K562 (cell line): Measurements from ENCODE around the gene NT5C. TPM values are rescaled to one million over a fixed set of nuclear protein-coding genes. Genes with fewer than 3 reads are reported as not detected.

Experiments used
- ATAC-seq: fragments of 200-7000 bp; cut with Tn5 transposase; 3 replicates; pipeline ENCODE4 v1.9.1; 2020; ENCODE audit warnings: moderate library complexity
- BruUV-seq: library from RNA; stranded (reverse); fragments of 400-500 nt; replicated peaks from 2 replicates; lab custom pipeline; 2021; lab: Mats Ljungman, UMichigan
- CTCF ChIA-PET: fragments of 300-600 bp; formaldehyde crosslinking; extraction: SDS; loops from one replicate; lab custom pipeline; 2021; ENCODE audit warnings: low intra/inter-chr PET ratio; lab: Yijun Ruan, JAX
- POLR2A ChIA-PET: fragments of 300-600, 350-650 bp; sonication (Branson Sonifier 250); formaldehyde crosslinking; extraction: SDS; loops from one replicate; lab custom pipeline; 2021; ENCODE audit warnings: antibody characterized with exemption, inconsistent platforms; lab: Yijun Ruan, JAX
- DNase-seq, 4 experiments: peaks; one replicate each; pipeline versions ENCODE4 v3.0.0 to v3.0.0-alpha.2; 2011 to 2018; ENCODE audit warnings: low spot score in 3 of 4, mixed read lengths in 3 of 4; ENCODE audit errors: extremely low read depth in 1 of 4
- FAIRE-seq: peaks from 2 replicates; lab custom pipeline; 2011; peaks lifted over from hg19 to GRCh38; lab: Jason Lieb, UNC
- H2AFZ ChIP-seq: 2 replicates; pipeline ENCODE4 v1.6.0; 2011; ENCODE audit warnings: low read depth, low read length, control low read depth, inconsistent platforms
- H3K27ac ChIP-seq: fragments of 200-600 bp; 3 replicates; pipeline ENCODE4 v1.8.0; 2011; ENCODE audit warnings: low read depth, mild to moderate bottlenecking, control low read depth, inconsistent platforms, low read length, moderate library complexity, mixed read lengths; ENCODE audit errors: extremely low read depth
- H3K27me3 ChIP-seq, 2 experiments: fragments of 300-600 bp in 1 of 2; 2 replicates in 1 of 2; 3 replicates in 1 of 2; pipeline versions ENCODE4 v1.6.0 to v1.8.0; 2011; ENCODE audit warnings: inconsistent platforms in 2 of 2, low read length in 2 of 2, mild to moderate bottlenecking in 1 of 2, mixed read lengths in 1 of 2, moderate library complexity in 1 of 2; ENCODE audit not compliant: control insufficient read depth in 2 of 2, insufficient read depth in 2 of 2
- H3K36me3 ChIP-seq: fragments of 300-600 bp; 3 replicates; pipeline ENCODE4 v1.8.0; 2011; ENCODE audit warnings: mild to moderate bottlenecking, low read length, inconsistent platforms; ENCODE audit not compliant: control insufficient read depth, insufficient read depth
- H3K4me1 ChIP-seq, 2 experiments: fragments of 200-600 bp in 1 of 2; replicated peaks in 1 of 2; 2 replicates in 1 of 2; 3 replicates in 1 of 2; pipeline versions ENCODE4 v1.5.1 to v1.8.0; 2011; ENCODE audit warnings: inconsistent platforms in 2 of 2, low read length in 2 of 2, mild to moderate bottlenecking in 1 of 2, mixed read lengths in 1 of 2, moderate library complexity in 1 of 2; ENCODE audit not compliant: control insufficient read depth in 2 of 2, insufficient read depth in 2 of 2
- H3K4me2 ChIP-seq: 2 replicates; pipeline ENCODE4 v1.6.1; 2011; ENCODE audit warnings: low read length, control low read depth, inconsistent platforms, mixed read lengths; ENCODE audit not compliant: insufficient read depth
- H3K4me3 ChIP-seq: fragments of 200-600 bp; sonication (generic), shearing (Covaris generic); 2 replicates; pipeline ENCODE4 v1.5.1; 2016; ENCODE audit warnings: control low read depth, inconsistent platforms
- H3K79me2 ChIP-seq: fragments of 200-600 bp; 3 replicates; pipeline ENCODE4 v1.8.0; 2011; ENCODE audit warnings: low read length, inconsistent platforms; ENCODE audit not compliant: control insufficient read depth, insufficient read depth
- H3K9ac ChIP-seq, 2 experiments: 2 replicates each; pipeline versions ENCODE4 v1.6.0 to v1.6.1; 2011; ENCODE audit warnings: low read depth in 2 of 2, low read length in 2 of 2, control low read depth in 1 of 2, inconsistent platforms in 1 of 2, mild to moderate bottlenecking in 1 of 2, mixed read lengths in 1 of 2; ENCODE audit not compliant: insufficient read depth in 1 of 2
- H3K9me1 ChIP-seq: one replicate; pipeline ENCODE4 v1.6.0; 2011; ENCODE audit warnings: inconsistent platforms, mild to moderate bottlenecking, low read length, moderate library complexity; ENCODE audit not compliant: control insufficient read depth, insufficient read depth
- H3K9me3 ChIP-seq: replicated peaks from 2 replicates; pipeline ENCODE4 v1.5.1; 2011; ENCODE audit warnings: low read depth, low read length, inconsistent platforms; ENCODE audit not compliant: control insufficient read depth, insufficient read depth
- H4K20me1 ChIP-seq: replicated peaks from 2 replicates; pipeline ENCODE4 v1.6.1; 2011; ENCODE audit warnings: low read length, inconsistent platforms, mixed read lengths; ENCODE audit not compliant: control insufficient read depth, insufficient read depth
- ARID3B ChIP-seq: fragments of 250-450 bp; sonication (Bioruptor Pico); IDR thresholded peaks from 2 replicates; pipeline ENCODE4 v1.4.0; 2020; ENCODE audit warnings: borderline replicate concordance
- BRCA1 ChIP-seq, 2 experiments: fragments of 450-650 bp in 1 of 2; sonication (generic) in 1 of 2; formaldehyde crosslinking in 1 of 2; IDR thresholded peaks; 2 replicates each; pipeline versions ENCODE4 v1.5.0 to v1.6.1; 2017 to 2020; ENCODE audit warnings: mild to moderate bottlenecking in 1 of 2, missing genetic modification reagents in 1 of 2
- HMG20A ChIP-seq: fragments of 450-650 bp; formaldehyde crosslinking; conservative IDR thresholded peaks from 2 replicates; pipeline ENCODE4 v1.4.0; 2020; ENCODE audit warnings: mild to moderate bottlenecking, mixed read lengths
- KAT7 ChIP-seq: sonication (generic); formaldehyde crosslinking; IDR thresholded peaks from 2 replicates; pipeline ENCODE4 v1.8.0; 2022; ENCODE audit warnings: missing genetic modification reagents, mild to moderate bottlenecking, borderline replicate concordance
- MCM3 ChIP-seq: fragments of 450-650 bp; IDR thresholded peaks from 2 replicates; pipeline ENCODE4 v1.6.1; 2016
- TAF15 ChIP-seq: fragments of 200-400 bp; formaldehyde crosslinking; IDR thresholded peaks from 2 replicates; pipeline ENCODE4 v1.6.1; 2017; ENCODE audit warnings: mild to moderate bottlenecking, low read depth, low read length, moderate library complexity
- TAF9B ChIP-seq: fragments of 450-650 bp; IDR thresholded peaks from 2 replicates; pipeline ENCODE4 v1.6.1; 2018; ENCODE audit warnings: mild to moderate bottlenecking; ENCODE audit not compliant: partially characterized antibody
- ZBED1 ChIP-seq: IDR thresholded peaks from 2 replicates; pipeline ENCODE4 v1.6.1; 2014
- ZNF23 ChIP-seq: fragments of 250-450 bp; sonication (Bioruptor Pico); IDR thresholded peaks from 2 replicates; pipeline ENCODE4 v1.4.0; 2020; ENCODE audit warnings: mild to moderate bottlenecking
- WGBS: fragments of 100-300 bp; shearing (Covaris generic); methylation state at CpG from one replicate; pipeline ENCODE4 v1.1.6; 2016; ENCODE audit warnings: low coverage, mixed read lengths; ENCODE audit not compliant: insufficient coverage; ENCODE audit errors: missing lambda C conversion rate; 5-methylcytosine and 5-hydroxymethylcytosine counted together
- in situ Hi-C: fragments of 300-500 bp; cut with MboI; formaldehyde crosslinking; loops from 4 replicates; pipeline ENCODE4 v1.15.0; 2018; ENCODE audit warnings: inconsistent platforms, mixed read lengths
- intact Hi-C: fragments of 100-400 bp; cut with micrococcal nuclease; formaldehyde crosslinking; loops from 2 replicates; pipeline ENCODE4 v1.14.2; 2022
- polyA plus RNA-seq, 8 experiments: library from polyadenylated mRNA; depleted of rRNA in 4 of 8; stranded (reverse) in 5 of 8; unstranded in 3 of 8; fragments of >200 nt; fragmentation: Nextera tagmentation in 2 of 8; fragmentation: Illumina TruSeq in 1 of 8; extraction: Ambion mirVana in 2 of 8; extraction: Trizol in 1 of 8; gene quantifications; 2 replicates each; pipeline versions ENCODE4 v1.2.1 to v1.2.3, GENCODE V29; 2011 to 2014; ENCODE audit warnings: inconsistent platforms in 1 of 8, missing spikeins in 1 of 8
- total RNA-seq, 7 experiments: library from RNA; depleted of rRNA in 6 of 7; stranded (reverse); fragments of >200 nt in 6 of 7; fragmentation: Illumina TruSeq in 2 of 7; extraction: Trizol in 2 of 7; gene quantifications; 2 replicates each; pipeline versions ENCODE4 v1.2.1 to v1.2.3, GENCODE V29; 2011 to 2021; ENCODE audit warnings: low replicate concordance in 1 of 7
- TF ChIP-seq, protein P1 (sequence below), 2 experiments: fragments of 450-650 bp in 1 of 2; sonication (generic) in 1 of 2; formaldehyde crosslinking in 1 of 2; IDR thresholded peaks in 1 of 2; conservative IDR thresholded peaks in 1 of 2; 2 replicates each; pipeline versions ENCODE4 v1.6.1 to v1.8.1; 2016 to 2023; ENCODE audit warnings: mild to moderate bottlenecking in 2 of 2, moderate library complexity in 2 of 2, inconsistent platforms in 1 of 2, missing genetic modification reagents in 1 of 2

Gene NT5C
- total and polyA plus RNA-seq, 9 of the 15 experiments (the other 6 are each of a cell fraction or from before 2014, with no cell fraction given), result 2.9 to 205 (median 45.0) TPM

GRCh38 chr17:75124819-75125162, 6.8 kb downstream of the NT5C start:
- Histone ChIP-seq H4K20me1 (peaks cover 5% of the 10 kb centered on the region; the same call in 1 of the 2 replicates), H3K27ac (peak overlapping the region; percentile 85), H3K4me3 (no peak overlapping the region), H3K4me2 (peak overlapping the region; percentile 72), H3K79me2 (peaks cover 26% of the 10 kb centered on the region), H3K9me1 (no peaks in the 10 kb centered on the region), H3K4me1 (peaks cover 24 to 28% of the 10 kb centered on the region in 2 experiments), H2AFZ (peak overlapping the region; percentile 83), H3K36me3 (peaks cover 23% of the 10 kb centered on the region; the same call in 2 of the 3 replicates), H3K9me3 (no peaks in the 10 kb centered on the region), H3K9ac (peak overlapping the region; percentile 68 to 87), H3K27me3 (no peaks in the 10 kb centered on the region)
- 35% methylated on average over 4 of the region's 4 CpGs for WGBS
- POLR2A ChIA-PET, result interaction anchor here (0.5 to 7.6 kb wide), 18 partner anchors 8 to 1944 kb away, joined by 3 to 58 read pairs (median 3); partner anchors contain the start of genes ARMC7, JPT1, MIF4GD and SUMO2
- CTCF ChIA-PET, result no interaction called here
- in situ Hi-C loops, result no loop called here
- FAIRE-seq (no peak), ATAC-seq (peak; percentile 54), DNase-seq (no peak)
- intact Hi-C loops, result no loop called here
- BruUV-seq, result no TSS peak
- TF ChIP-seq HMG20A (CRISPR knock-in tag) (no peak), TAF15 (no peak), ZBED1 (no peak), ARID3B (no peak), TAF9B (no peak), MCM3 (no peak), ZNF23 (CRISPR knock-in tag) (no peak), BRCA1 (IDR thresholded peaks at IDR 0.05) (no peak), BRCA1 (CRISPR knock-in tag; IDR thresholded peaks at IDR 0.05) (0 out of 2 replicates have a peak, but pooled peaks have one; percentile 69), KAT7 (CRISPR knock-in tag) (0 out of 2 replicates have a peak, but pooled peaks have one; percentile 28)
- TF ChIP-seq, protein P1, sequence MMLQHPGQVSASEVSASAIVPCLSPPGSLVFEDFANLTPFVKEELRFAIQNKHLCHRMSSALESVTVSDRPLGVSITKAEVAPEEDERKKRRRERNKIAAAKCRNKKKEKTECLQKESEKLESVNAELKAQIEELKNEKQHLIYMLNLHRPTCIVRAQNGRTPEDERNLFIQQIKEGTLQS (IDR thresholded peaks at IDR 0.05), result no peak
- TF ChIP-seq, protein P1 (CRISPR knock-in tag; conservative IDR thresholded peaks at IDR 0.05), result no peak
